Mesendoderm (in vitro differentiated cells): ENCODE data around the gene FBXL17.

ENCODE experiments used
- DNase-seq: peaks from one replicate; pipeline ENCODE4 v3.0.0; 2013
- H2AK5ac ChIP-seq: 2 replicates; pipeline ENCODE4 v1.6.1; 2013; ENCODE audit warnings: low read length, inconsistent platforms
- H2BK120ac ChIP-seq: 2 replicates; pipeline ENCODE4 v1.6.1; 2013; ENCODE audit warnings: low read depth, mild to moderate bottlenecking, low read length, moderate library complexity, mixed read lengths
- H2BK15ac ChIP-seq: replicated peaks from 2 replicates; pipeline ENCODE4 v1.6.1; 2013; ENCODE audit warnings: low read depth, mild to moderate bottlenecking, moderate library complexity
- H2BK5ac ChIP-seq: 2 replicates; pipeline ENCODE4 v1.6.1; 2013; ENCODE audit warnings: low read length, inconsistent platforms
- H3K18ac ChIP-seq: 2 replicates; pipeline ENCODE4 v1.6.1; 2013; ENCODE audit warnings: mild to moderate bottlenecking, low read length, mixed read lengths
- H3K23ac ChIP-seq: one replicate; pipeline ENCODE4 v1.6.1; 2013; ENCODE audit warnings: low read length
- H3K27ac ChIP-seq: 2 replicates; pipeline ENCODE4 v1.5.1; 2013; ENCODE audit warnings: low read depth, mild to moderate bottlenecking, inconsistent platforms, low read length, moderate library complexity
- H3K27me3 ChIP-seq: 2 replicates; pipeline ENCODE4 v1.6.1; 2013; ENCODE audit warnings: low read length, control low read depth, mild to moderate bottlenecking, inconsistent platforms; ENCODE audit not compliant: insufficient read depth, poor library complexity
- H3K36me3 ChIP-seq: 2 replicates; pipeline ENCODE4 v1.6.1; 2013; ENCODE audit warnings: low read length, inconsistent platforms; ENCODE audit not compliant: control insufficient read depth, insufficient read depth
- H3K4ac ChIP-seq: one replicate; pipeline ENCODE4 v1.6.1; 2013; ENCODE audit warnings: low read depth, mild to moderate bottlenecking, low read length, moderate library complexity
- H3K4me1 ChIP-seq: 2 replicates; pipeline ENCODE4 v1.6.1; 2013; ENCODE audit warnings: low read depth, low read length, inconsistent platforms; ENCODE audit not compliant: control insufficient read depth
- H3K4me2 ChIP-seq: 2 replicates; pipeline ENCODE4 v1.6.1; 2013; ENCODE audit warnings: low read length
- H3K4me3 ChIP-seq: 2 replicates; pipeline ENCODE4 v1.5.1; 2013; ENCODE audit warnings: mild to moderate bottlenecking, low read length
- H3K56ac ChIP-seq: one replicate; pipeline ENCODE4 v1.6.1; 2013; ENCODE audit warnings: low read length
- H3K79me1 ChIP-seq: 2 replicates; pipeline ENCODE4 v1.6.1; 2013; ENCODE audit warnings: low read length, inconsistent platforms
- H3K79me2 ChIP-seq: 2 replicates; pipeline ENCODE4 v1.6.1; 2013; ENCODE audit warnings: mild to moderate bottlenecking, low read length; ENCODE audit not compliant: control insufficient read depth, insufficient read depth
- H3K9ac ChIP-seq: 2 replicates; pipeline ENCODE4 v1.6.1; 2013; ENCODE audit warnings: low read length, inconsistent platforms
- H4K5ac ChIP-seq: one replicate; pipeline ENCODE4 v1.6.1; 2013; ENCODE audit warnings: low read length
- H4K8ac ChIP-seq: one replicate; pipeline ENCODE4 v1.6.1; 2013; ENCODE audit warnings: low read depth, mild to moderate bottlenecking, control low read depth, low read length, moderate library complexity
- WGBS: extraction: QIAGEN DNeasy Blood & Tissue Kit; methylation state at CpG from one replicate; pipeline ENCODE4 v1.1.7; 2013; ENCODE audit warnings: low lambda C conversion rate, missing lambda C conversion rate; ENCODE audit not compliant: insufficient coverage; ENCODE audit errors: extremely low coverage; 5-methylcytosine and 5-hydroxymethylcytosine counted together

FBXL17 gene

GRCh38 chr5:108344103-108344822 lies 37.6 kb downstream of the FBXL17 start:
- Histone ChIP-seq H3K4me3 (no peak overlapping the region), H3K4me2 (no peak overlapping the region), H2BK120ac (no peak overlapping the region), H4K5ac (no peak overlapping the region), H3K79me2 (no peaks in the 10 kb centered on the region), H3K18ac (no peak overlapping the region), H3K56ac (no peak overlapping the region), H3K36me3 (no peaks in the 10 kb centered on the region), H3K9ac (no peak overlapping the region), H2AK5ac (no peak overlapping the region), H3K4ac (no peak overlapping the region), H3K27me3 (no peaks in the 10 kb centered on the region), H3K27ac (no peak overlapping the region), H3K23ac (no peak overlapping the region), H2BK5ac (no peak overlapping the region), H2BK15ac (no peak overlapping the region), H4K8ac (no peak overlapping the region), H3K79me1 (no peaks in the 10 kb centered on the region), H3K4me1 (no peaks in the 10 kb centered on the region)
- WGBS = no CpG with 5 or more reads among the region's 5 CpGs
- no peak for DNase-seq

GRCh38 chr5:108341866-108342265 lies 40.0 kb downstream of the FBXL17 start:
- no peak overlapping the region for H3K4ac ChIP-seq
- no peaks in the 10 kb centered on the region for H3K79me2 ChIP-seq
- no peak overlapping the region for H2BK120ac ChIP-seq
- H3K4me2 ChIP-seq = no peak overlapping the region
- H3K4me3 ChIP-seq = no peak overlapping the region
- no peak overlapping the region for H3K23ac ChIP-seq
- H3K27me3 ChIP-seq = no peaks in the 10 kb centered on the region
- no peak overlapping the region for H3K56ac ChIP-seq
- H3K79me1 ChIP-seq = no peaks in the 10 kb centered on the region
- H4K8ac ChIP-seq = no peak overlapping the region
- H4K5ac ChIP-seq = no peak overlapping the region
- H3K36me3 ChIP-seq = no peaks in the 10 kb centered on the region
- no peak overlapping the region for H3K9ac ChIP-seq
- no peak overlapping the region for H2BK5ac ChIP-seq
- no peak overlapping the region for H2BK15ac ChIP-seq
- H3K18ac ChIP-seq = no peak overlapping the region
- H3K4me1 ChIP-seq = no peaks in the 10 kb centered on the region
- no peak overlapping the region for H2AK5ac ChIP-seq
- WGBS = no CpG with 5 or more reads among the region's 1 CpG
- no peak for DNase-seq
- H3K27ac ChIP-seq = no peak overlapping the region

GRCh38 chr5:108340131-108340530 lies 41.8 kb downstream of the FBXL17 start:
- no peak overlapping the region for H3K9ac ChIP-seq
- H3K4me1 ChIP-seq = no peaks in the 10 kb centered on the region
- no peak overlapping the region for H4K5ac ChIP-seq
- H3K79me1 ChIP-seq = no peaks in the 10 kb centered on the region
- no peaks in the 10 kb centered on the region for H3K27me3 ChIP-seq
- no peak overlapping the region for H3K23ac ChIP-seq
- H2BK120ac ChIP-seq = no peak overlapping the region
- H3K4ac ChIP-seq = no peak overlapping the region
- WGBS = 100% methylated on average over 2 of the region's 8 CpGs
- H3K18ac ChIP-seq = no peak overlapping the region
- DNase-seq = no peak
- H2AK5ac ChIP-seq = no peak overlapping the region
- no peaks in the 10 kb centered on the region for H3K36me3 ChIP-seq
- no peak overlapping the region for H3K27ac ChIP-seq
- no peak overlapping the region for H2BK15ac ChIP-seq
- H3K56ac ChIP-seq = no peak overlapping the region
- no peak overlapping the region for H2BK5ac ChIP-seq
- H3K79me2 ChIP-seq = no peaks in the 10 kb centered on the region
- H3K4me2 ChIP-seq = no peak overlapping the region
- no peak overlapping the region for H3K4me3 ChIP-seq
- no peak overlapping the region for H4K8ac ChIP-seq

- peak; percentile 10 for DNase-seq
- no peaks in the 10 kb centered on the region for H3K27me3 ChIP-seq
- H2BK5ac ChIP-seq = no peak overlapping the region
- no peak overlapping the region for H3K4me2 ChIP-seq
- H2BK15ac ChIP-seq = no peak overlapping the region
- H2AK5ac ChIP-seq = no peak overlapping the region
- no peaks in the 10 kb centered on the region for H3K36me3 ChIP-seq
- no peaks in the 10 kb centered on the region for H3K4me1 ChIP-seq
- no peaks in the 10 kb centered on the region for H3K79me1 ChIP-seq
- no peak overlapping the region for H3K27ac ChIP-seq
- no peak overlapping the region for H3K4ac ChIP-seq
- H4K5ac ChIP-seq = no peak overlapping the region
- H2BK120ac ChIP-seq = no peak overlapping the region
- no peak overlapping the region for H3K23ac ChIP-seq
- no peak overlapping the region for H4K8ac ChIP-seq
- no peak overlapping the region for H3K4me3 ChIP-seq
- H3K9ac ChIP-seq = no peak overlapping the region
- no peak overlapping the region for H3K18ac ChIP-seq
- H3K56ac ChIP-seq = no peak overlapping the region
- no peaks in the 10 kb centered on the region for H3K79me2 ChIP-seq
- WGBS = no CpG with 5 or more reads among the region's 1 CpG
These were observed 42.7 kb downstream of the FBXL17 start for GRCh38 chr5:108339220-108339619.

- no CpG with 5 or more reads among the region's 2 CpGs for WGBS
- no peak overlapping the region for H2BK120ac ChIP-seq
- DNase-seq = peak; percentile 1
- H3K4me2 ChIP-seq = no peak overlapping the region
- no peak overlapping the region for H2AK5ac ChIP-seq
- H3K36me3 ChIP-seq = no peaks in the 10 kb centered on the region
- H3K56ac ChIP-seq = no peak overlapping the region
- no peak overlapping the region for H3K4me3 ChIP-seq
- no peak overlapping the region for H4K8ac ChIP-seq
- H3K4me1 ChIP-seq = no peaks in the 10 kb centered on the region
- no peaks in the 10 kb centered on the region for H3K79me1 ChIP-seq
- no peak overlapping the region for H4K5ac ChIP-seq
- no peak overlapping the region for H3K27ac ChIP-seq
- no peaks in the 10 kb centered on the region for H3K79me2 ChIP-seq
- H2BK15ac ChIP-seq = no peak overlapping the region
- no peak overlapping the region for H3K9ac ChIP-seq
- no peak overlapping the region for H2BK5ac ChIP-seq
- H3K27me3 ChIP-seq = no peaks in the 10 kb centered on the region
- H3K18ac ChIP-seq = no peak overlapping the region
- no peak overlapping the region for H3K23ac ChIP-seq
- H3K4ac ChIP-seq = no peak overlapping the region
These were observed 47.7 kb downstream of the FBXL17 start for GRCh38 chr5:108334225-108334624.

GRCh38 chr5:108326982-108327381 lies 54.9 kb downstream of the FBXL17 start:
- H3K4ac ChIP-seq = no peak overlapping the region
- H4K8ac ChIP-seq = no peak overlapping the region
- H3K9ac ChIP-seq = no peak overlapping the region
- H2BK120ac ChIP-seq = no peak overlapping the region
- no peak overlapping the region for H3K56ac ChIP-seq
- H3K23ac ChIP-seq = no peak overlapping the region
- no peak overlapping the region for H4K5ac ChIP-seq
- no peak overlapping the region for H2AK5ac ChIP-seq
- H3K4me1 ChIP-seq = no peaks in the 10 kb centered on the region
- no peak overlapping the region for H3K4me2 ChIP-seq
- H3K79me1 ChIP-seq = no peaks in the 10 kb centered on the region
- no peaks in the 10 kb centered on the region for H3K27me3 ChIP-seq
- no peak overlapping the region for H3K18ac ChIP-seq
- no peak overlapping the region for H2BK5ac ChIP-seq
- H2BK15ac ChIP-seq = no peak overlapping the region
- no peak overlapping the region for H3K27ac ChIP-seq
- DNase-seq = no peak
- H3K79me2 ChIP-seq = no peaks in the 10 kb centered on the region
- no peak overlapping the region for H3K4me3 ChIP-seq
- H3K36me3 ChIP-seq = no peaks in the 10 kb centered on the region
